ENCODE results near the gene ZDHHC5. TPM values are rescaled to one million over a fixed set of nuclear protein-coding genes. Genes with fewer than 3 reads are reported as not detected.

The ZDHHC5 gene
- total and polyA plus RNA-seq, 2 of the 4 experiments (the other 2 are of a cell fraction): 19.4 to 45.7 TPM

- peaks cover 45% of the 10 kb centered on the region for H4K20me1 ChIP-seq (ENCODE audit: insufficient read depth, low read length)
- no peak overlapping the region for H3K14ac ChIP-seq (replicated peaks; ENCODE audit: low read depth, low read length)
- in situ Hi-C loops (cut with MboI; ENCODE audit: low sequenced_read_pairs) (loop anchor here (10.0 kb wide), 2 partner anchors 154 to 194 kb away; no protein-coding TSS in a partner anchor), intact Hi-C loops (cut with micrococcal nuclease) (loop anchor here (5.0 kb wide), 1 partner anchor 873 kb away; no protein-coding TSS in a partner anchor), dilution Hi-C loops (cut with HindIII; ENCODE audit: low sequenced_read_pairs, unreplicated experiment) (no loop called here)
- DNase-seq: no peak
- peak overlapping the region; percentile 90 for H3K18ac ChIP-seq (ENCODE audit: low read depth, low read length)
- no peaks in the 10 kb centered on the region for H3K9me3 ChIP-seq (ENCODE audit: control insufficient read depth, insufficient read depth, low read length)
- peak; percentile 8 for ATAC-seq (ENCODE audit: low read depth)
- CTCF ChIA-PET: interaction anchor here (1.0 to 1.3 kb wide), 2 partner anchors 81 to 875 kb away, joined by 4 read pairs; partner anchors contain the start of gene UBE2L6
- H3K9ac ChIP-seq (ENCODE audit: low read depth, low read length): peak overlapping the region; percentile 79
- H2BK5ac ChIP-seq (ENCODE audit: low read depth, low read length, poor library complexity, severe bottlenecking): no peak overlapping the region
- POLR2A ChIA-PET (ENCODE audit: unreplicated experiment): interaction anchor here (0.6 to 0.7 kb wide), 2 partner anchors 40 to 1572 kb away, joined by 3 read pairs; no protein-coding TSS in a partner anchor
- peak overlapping the region; percentile 59; the same call in 1 of the 2 replicates for H4K5ac ChIP-seq (ENCODE audit: low read depth, low read length)
- H3K23ac ChIP-seq (ENCODE audit: low read depth, low read length): peak overlapping the region; percentile 55; the same call in 1 of the 2 replicates
- no peak for TF ChIP-seq RFX5 (IDR thresholded peaks at IDR 0.05; ENCODE audit: low read depth, low read length)
- TF ChIP-seq MXI1 (IDR thresholded peaks at IDR 0.05; ENCODE audit: borderline replicate concordance, low read depth, low read length): peak; percentile 47; the same call in 1 of the 2 replicates
- no peak for TF ChIP-seq NFE2L2 (IDR thresholded peaks at IDR 0.05; ENCODE audit: low read depth, low read length)
- H3K4me2 ChIP-seq (ENCODE audit: low read depth, low read length): peak overlapping the region; percentile 98
- H3K56ac ChIP-seq (ENCODE audit: extremely low read depth, insufficient read depth, low read length): no peak overlapping the region
- H2AK5ac ChIP-seq (ENCODE audit: low read depth, low read length): peak overlapping the region; percentile 52
- H3K4ac ChIP-seq (ENCODE audit: low read depth, low read length): no peak overlapping the region
- peak overlapping the region; percentile 5; the same call in 1 of the 2 replicates for H3K27ac ChIP-seq (ENCODE audit: insufficient read depth, low read length)
- 3% methylated on average over 4 of the region's 23 CpGs; no CpG with 5 or more reads in 1 of the 2 experiments for whole genome bisulfite sequencing, 2 experiments (ENCODE audit: extremely low coverage in 2 of 2, insufficient read length in 1 of 2)
- BruUV-seq (replicated peaks): no TSS peak
- peak overlapping the region; percentile 67 for H3K4me3 ChIP-seq (ENCODE audit: insufficient read depth, low read depth, low read length)
- H3K9me1 ChIP-seq (ENCODE audit: insufficient read depth, low read length): 0 out of 2 replicates have a peak, but pooled peaks cover 8% of the 10 kb centered on the region
- peaks cover 4% of the 10 kb centered on the region; the same call in 1 of the 2 replicates for H3K36me3 ChIP-seq (ENCODE audit: control insufficient read depth, insufficient read depth, low read length)
- peak overlapping the region; percentile 12 for H2AFZ ChIP-seq (replicated peaks; ENCODE audit: low read length, poor library complexity)
- H3K79me1 ChIP-seq (ENCODE audit: low read depth in 1 of 2, low read length in 2 of 2): peaks cover 0 to 30% of the 10 kb centered on the region in 2 experiments; a peak in 2 of 4 replicates
- no peak overlapping the region for H4K91ac ChIP-seq (ENCODE audit: insufficient read depth, low read depth, low read length)
- no peak overlapping the region for H2BK15ac ChIP-seq (ENCODE audit: low read depth, low read length)
- no peak overlapping the region for H2BK120ac ChIP-seq (ENCODE audit: low read depth, low read length)
- no peak overlapping the region for H2BK20ac ChIP-seq (ENCODE audit: low read depth, low read length)
- H4K8ac ChIP-seq (ENCODE audit: low read depth in 2 of 2, low read length in 2 of 2): 0 out of 4 replicates have a peak overlapping the region, but pooled peaks of 1 of the 2 experiments have one; percentile 12
- H3K27me3 ChIP-seq (ENCODE audit: control insufficient read depth, insufficient read depth, low read length): no peaks in the 10 kb centered on the region
- H3K4me1 ChIP-seq (ENCODE audit: control insufficient read depth, insufficient read depth, low read length): peaks cover 24% of the 10 kb centered on the region
- H2AK9ac ChIP-seq (replicated peaks; ENCODE audit: low read depth, low read length, poor library complexity): peak overlapping the region; percentile 53
Observed at GRCh38 chr11:57648801-57649735, 18.8 kb upstream of the ZDHHC5 start.
